H1 (cell line): ENCODE data around the gene MROH2B.

Experiments used
- CEBPB ChIP-seq: IDR thresholded peaks from 2 replicates; pipeline ENCODE4 v1.6.1; 2012; ENCODE audit warnings: low read depth, low read length
- CREB1 ChIP-seq: IDR thresholded peaks from 2 replicates; pipeline ENCODE4 v1.6.1; 2012; ENCODE audit warnings: inconsistent platforms
- KDM1A ChIP-seq: fragments of 200-600, 300-600 bp; sonication (generic); IDR thresholded peaks from 2 replicates; pipeline ENCODE4 v1.7.1; 2016; ENCODE audit warnings: mild to moderate bottlenecking, low read length, borderline replicate concordance
- MAFK ChIP-seq: IDR thresholded peaks from 2 replicates; pipeline ENCODE4 v1.6.1; 2012; ENCODE audit warnings: low read depth, mild to moderate bottlenecking, improper control_type of control experiment, low read length
- POU5F1 ChIP-seq: IDR thresholded peaks from 2 replicates; pipeline ENCODE4 v1.6.1; 2011; ENCODE audit warnings: low read depth, mild to moderate bottlenecking, low read length, moderate library complexity
- RNF2 ChIP-seq: fragments of 200-900, 300-1000 bp; sonication (generic); IDR thresholded peaks from 2 replicates; pipeline ENCODE4 v1.7.1; 2016; ENCODE audit warnings: borderline replicate concordance, low read depth, mild to moderate bottlenecking, antibody characterized with exemption, low read length; ENCODE audit not compliant: poor library complexity, severe bottlenecking; ENCODE audit errors: missing control alignments
- SP2 ChIP-seq: IDR thresholded peaks from 2 replicates; pipeline ENCODE4 v1.6.1; 2012; ENCODE audit warnings: mild to moderate bottlenecking, low read length, inconsistent platforms
- SP4 ChIP-seq: IDR thresholded peaks from 2 replicates; pipeline ENCODE4 v1.6.1; 2012; ENCODE audit warnings: low read length, inconsistent platforms
- ZNF274 ChIP-seq: IDR thresholded peaks from 2 replicates; pipeline ENCODE4 v1.7.0; 2012; ENCODE audit warnings: low read length, borderline replicate concordance; ENCODE audit errors: extremely low read depth
- TF ChIP-seq, protein P1 (sequence below): IDR thresholded peaks from 2 replicates; pipeline ENCODE4 v1.6.1; 2012; ENCODE audit warnings: inconsistent platforms
- TF ChIP-seq, protein P2 (sequence below), 3 experiments: IDR thresholded peaks; 1 replicate in 2 of 3; 2 replicates in 1 of 3; pipeline versions ENCODE4 v1.5.1 to v1.6.1; 2011; ENCODE audit warnings: low read length in 3 of 3, mild to moderate bottlenecking in 3 of 3, inconsistent platforms in 2 of 3, low read depth in 1 of 3, moderate library complexity in 1 of 3; ENCODE audit not compliant: insufficient read depth in 1 of 3; ENCODE audit errors: control extremely low read depth in 1 of 3

DNA sequence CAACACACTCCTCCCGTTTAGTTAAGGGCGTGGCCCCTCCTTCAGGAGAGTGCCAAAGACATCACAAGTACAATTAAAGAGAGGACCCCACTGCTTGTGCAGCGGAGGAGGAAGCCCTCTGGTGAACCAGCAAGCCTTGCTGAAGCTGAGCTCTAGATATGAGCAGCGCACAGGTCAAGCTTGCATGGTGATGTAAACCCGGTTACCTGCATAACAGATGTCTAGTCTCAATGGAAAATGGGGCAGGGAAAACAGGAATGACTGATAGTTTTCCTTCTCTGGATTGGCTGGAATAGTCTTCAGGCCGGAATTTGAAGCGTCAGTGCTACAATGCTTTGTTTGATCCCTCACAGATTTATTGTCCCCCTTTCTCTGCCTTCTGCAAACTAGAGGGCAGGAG is 66.2 kb downstream of the MROH2B start:
- TF ChIP-seq, protein P1, sequence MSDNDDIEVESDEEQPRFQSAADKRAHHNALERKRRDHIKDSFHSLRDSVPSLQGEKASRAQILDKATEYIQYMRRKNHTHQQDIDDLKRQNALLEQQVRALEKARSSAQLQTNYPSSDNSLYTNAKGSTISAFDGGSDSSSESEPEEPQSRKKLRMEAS: no peak
- TF ChIP-seq, protein P2, sequence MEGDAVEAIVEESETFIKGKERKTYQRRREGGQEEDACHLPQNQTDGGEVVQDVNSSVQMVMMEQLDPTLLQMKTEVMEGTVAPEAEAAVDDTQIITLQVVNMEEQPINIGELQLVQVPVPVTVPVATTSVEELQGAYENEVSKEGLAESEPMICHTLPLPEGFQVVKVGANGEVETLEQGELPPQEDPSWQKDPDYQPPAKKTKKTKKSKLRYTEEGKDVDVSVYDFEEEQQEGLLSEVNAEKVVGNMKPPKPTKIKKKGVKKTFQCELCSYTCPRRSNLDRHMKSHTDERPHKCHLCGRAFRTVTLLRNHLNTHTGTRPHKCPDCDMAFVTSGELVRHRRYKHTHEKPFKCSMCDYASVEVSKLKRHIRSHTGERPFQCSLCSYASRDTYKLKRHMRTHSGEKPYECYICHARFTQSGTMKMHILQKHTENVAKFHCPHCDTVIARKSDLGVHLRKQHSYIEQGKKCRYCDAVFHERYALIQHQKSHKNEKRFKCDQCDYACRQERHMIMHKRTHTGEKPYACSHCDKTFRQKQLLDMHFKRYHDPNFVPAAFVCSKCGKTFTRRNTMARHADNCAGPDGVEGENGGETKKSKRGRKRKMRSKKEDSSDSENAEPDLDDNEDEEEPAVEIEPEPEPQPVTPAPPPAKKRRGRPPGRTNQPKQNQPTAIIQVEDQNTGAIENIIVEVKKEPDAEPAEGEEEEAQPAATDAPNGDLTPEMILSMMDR (IDR thresholded peaks at IDR 0.05; ENCODE audit: control extremely low read depth in 1 of 3, insufficient read depth in 1 of 3, low read depth in 1 of 3, low read length in 3 of 3): no peak
- TF ChIP-seq CEBPB: no peak
- no peak for TF ChIP-seq KDM1A
- TF ChIP-seq SP4: no peak
- TF ChIP-seq ZNF274: no peak
- TF ChIP-seq POU5F1: no peak
- no peak for TF ChIP-seq CREB1
- TF ChIP-seq MAFK: no peak
- TF ChIP-seq SP2: no peak
- no peak for TF ChIP-seq RNF2
